ENCODE data around the gene BARHL2.

Gene BARHL2

DNA sequence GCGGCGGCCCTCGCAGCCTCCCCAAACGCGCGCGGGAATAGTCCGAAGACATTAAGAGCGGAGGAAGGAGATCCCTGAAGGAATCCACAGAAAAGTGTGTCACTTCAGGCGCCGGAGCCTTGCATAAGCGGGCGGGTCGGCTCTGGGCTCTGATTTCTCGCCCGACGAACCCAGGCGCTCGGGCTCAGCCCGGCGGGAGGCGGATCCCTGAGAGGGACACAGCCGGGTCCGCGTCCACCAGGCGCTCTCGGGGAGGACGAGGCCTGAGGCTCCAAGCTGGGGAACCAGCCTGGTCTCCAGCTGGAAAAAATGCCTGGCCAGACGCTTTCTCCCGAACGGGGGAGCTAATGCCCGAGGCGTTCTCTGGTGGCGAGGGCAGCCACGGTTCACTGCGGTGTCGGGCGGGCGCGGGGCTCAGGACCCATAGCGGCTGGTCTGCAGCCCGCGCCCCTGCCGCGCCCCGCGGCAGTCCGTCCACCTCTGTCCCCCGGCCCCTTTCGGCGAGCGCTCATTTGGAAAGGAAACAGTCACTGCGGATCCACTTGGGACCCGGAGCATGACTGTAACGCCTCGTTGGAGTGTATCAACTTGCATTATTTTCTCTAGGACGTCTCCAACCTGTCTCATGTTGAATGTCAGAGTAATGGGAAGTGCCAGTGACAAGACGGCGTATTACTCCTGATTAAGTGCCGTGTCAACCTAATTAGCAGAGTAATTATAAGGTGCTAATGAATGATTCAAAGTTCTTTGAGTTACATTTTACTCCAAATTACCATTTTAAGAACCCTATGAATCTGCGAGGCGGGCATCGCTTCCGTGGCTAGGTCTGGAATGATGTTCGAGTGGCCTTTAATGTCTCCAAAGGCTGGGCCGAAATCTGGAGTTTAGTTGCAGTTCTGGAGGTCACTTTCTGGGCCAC, 1.6 kb upstream of the BARHL2 start:
- H3K27ac ChIP-seq, result no peak overlapping the region
- TF ChIP-seq, protein P1, sequence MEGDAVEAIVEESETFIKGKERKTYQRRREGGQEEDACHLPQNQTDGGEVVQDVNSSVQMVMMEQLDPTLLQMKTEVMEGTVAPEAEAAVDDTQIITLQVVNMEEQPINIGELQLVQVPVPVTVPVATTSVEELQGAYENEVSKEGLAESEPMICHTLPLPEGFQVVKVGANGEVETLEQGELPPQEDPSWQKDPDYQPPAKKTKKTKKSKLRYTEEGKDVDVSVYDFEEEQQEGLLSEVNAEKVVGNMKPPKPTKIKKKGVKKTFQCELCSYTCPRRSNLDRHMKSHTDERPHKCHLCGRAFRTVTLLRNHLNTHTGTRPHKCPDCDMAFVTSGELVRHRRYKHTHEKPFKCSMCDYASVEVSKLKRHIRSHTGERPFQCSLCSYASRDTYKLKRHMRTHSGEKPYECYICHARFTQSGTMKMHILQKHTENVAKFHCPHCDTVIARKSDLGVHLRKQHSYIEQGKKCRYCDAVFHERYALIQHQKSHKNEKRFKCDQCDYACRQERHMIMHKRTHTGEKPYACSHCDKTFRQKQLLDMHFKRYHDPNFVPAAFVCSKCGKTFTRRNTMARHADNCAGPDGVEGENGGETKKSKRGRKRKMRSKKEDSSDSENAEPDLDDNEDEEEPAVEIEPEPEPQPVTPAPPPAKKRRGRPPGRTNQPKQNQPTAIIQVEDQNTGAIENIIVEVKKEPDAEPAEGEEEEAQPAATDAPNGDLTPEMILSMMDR (conservative IDR thresholded peaks at IDR 0.05), result no peak

DNA sequence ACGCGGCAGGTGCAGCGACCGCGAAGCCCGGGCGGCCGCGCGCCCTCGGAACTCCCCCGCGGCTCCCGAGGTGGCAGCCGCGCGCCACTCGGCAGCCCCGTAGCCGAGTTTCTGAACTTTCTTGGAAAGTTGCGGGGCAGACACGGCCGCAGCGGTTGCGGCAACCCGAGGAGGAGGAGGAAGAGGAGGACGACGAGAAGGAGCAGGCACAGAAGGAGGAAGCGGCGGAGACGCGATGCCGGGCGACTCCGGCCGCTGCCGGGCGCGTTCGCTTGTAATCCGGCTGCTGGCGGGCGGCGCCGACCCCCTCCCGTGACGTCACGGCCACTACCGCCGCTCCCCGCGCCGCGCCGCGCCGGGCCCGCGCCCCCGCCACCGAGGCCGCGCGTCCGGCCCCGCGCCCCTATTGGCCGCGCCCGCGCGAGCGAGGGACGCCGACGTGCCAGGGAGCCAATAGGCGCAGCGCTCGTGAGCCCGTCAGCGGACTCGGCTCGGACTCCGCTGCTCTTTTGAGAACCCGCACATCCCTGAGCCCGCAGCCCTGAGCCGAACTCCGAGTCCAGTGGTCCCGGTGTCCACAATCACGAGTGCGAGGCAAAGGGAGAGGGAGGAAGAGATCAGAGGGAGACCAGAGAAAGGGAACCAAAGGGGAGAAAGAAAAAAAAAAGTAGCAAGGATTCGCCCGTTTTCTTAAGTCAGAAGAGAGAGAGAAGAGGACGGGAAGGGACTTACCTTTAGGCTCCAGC, 736 bp upstream of the BARHL2 start:
- no peak overlapping the region for H3K27ac ChIP-seq
- TF ChIP-seq, protein P1 (conservative IDR thresholded peaks at IDR 0.05), result no peak

DNA sequence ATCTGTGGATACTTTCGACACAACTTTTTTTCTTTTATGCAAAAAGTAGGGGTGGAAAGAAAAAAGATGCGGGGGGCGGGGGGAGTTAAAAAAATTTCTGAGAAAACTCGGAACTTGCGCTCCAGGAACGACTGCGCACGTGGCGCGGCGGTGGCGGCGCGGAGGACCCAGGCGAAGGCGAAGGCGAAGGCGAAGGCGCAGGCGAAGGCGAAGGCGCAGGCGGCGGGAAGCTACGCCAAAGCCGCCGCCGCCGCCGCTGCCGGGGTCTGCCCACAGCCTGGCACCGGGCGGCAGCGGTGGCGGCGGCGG, 208 bp upstream of the BARHL2 start:
- TF ChIP-seq, protein P1 (conservative IDR thresholded peaks at IDR 0.05), result no peak
- H3K27ac ChIP-seq, result no peak overlapping the region

DNA sequence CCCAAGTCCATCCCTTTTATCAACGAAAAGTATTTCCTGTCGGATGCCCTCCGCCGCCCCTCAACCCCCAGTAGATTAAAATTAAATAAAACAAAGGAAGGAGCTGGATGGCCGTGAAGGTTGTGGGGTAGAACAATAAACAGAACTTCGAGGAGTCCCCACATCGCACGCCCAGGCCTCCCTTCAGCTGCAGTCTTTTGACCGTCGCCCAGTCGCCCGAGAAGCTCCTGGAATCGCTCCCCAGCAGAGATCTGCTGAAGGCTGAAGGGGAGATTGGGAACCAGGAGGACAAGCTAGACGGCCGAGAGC, 905 bp downstream of the BARHL2 start:
- no peak overlapping the region for H3K27ac ChIP-seq
- TF ChIP-seq, protein P1 (conservative IDR thresholded peaks at IDR 0.05), result no peak

DNA sequence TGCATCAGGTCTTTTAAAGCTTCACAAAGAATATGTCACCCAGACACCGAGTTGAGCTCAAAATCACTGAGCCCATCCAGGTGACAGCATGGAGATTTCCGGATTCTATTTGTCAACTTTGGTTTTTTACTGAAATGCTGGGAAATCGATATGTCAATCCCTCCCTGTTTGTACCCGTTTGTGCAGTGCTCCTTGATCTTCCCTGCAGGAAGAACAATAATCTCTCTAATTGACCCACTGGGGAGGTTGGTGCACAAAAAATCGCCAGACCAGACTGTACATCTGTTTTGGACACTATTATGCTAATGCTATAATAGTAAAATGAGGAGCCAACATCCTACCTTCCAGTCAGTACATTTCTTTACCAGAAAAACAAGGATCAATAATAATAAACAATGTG, 1.8 kb downstream of the BARHL2 start:
- TF ChIP-seq, protein P1 (conservative IDR thresholded peaks at IDR 0.05), result no peak
- no peak overlapping the region for H3K27ac ChIP-seq

DNA sequence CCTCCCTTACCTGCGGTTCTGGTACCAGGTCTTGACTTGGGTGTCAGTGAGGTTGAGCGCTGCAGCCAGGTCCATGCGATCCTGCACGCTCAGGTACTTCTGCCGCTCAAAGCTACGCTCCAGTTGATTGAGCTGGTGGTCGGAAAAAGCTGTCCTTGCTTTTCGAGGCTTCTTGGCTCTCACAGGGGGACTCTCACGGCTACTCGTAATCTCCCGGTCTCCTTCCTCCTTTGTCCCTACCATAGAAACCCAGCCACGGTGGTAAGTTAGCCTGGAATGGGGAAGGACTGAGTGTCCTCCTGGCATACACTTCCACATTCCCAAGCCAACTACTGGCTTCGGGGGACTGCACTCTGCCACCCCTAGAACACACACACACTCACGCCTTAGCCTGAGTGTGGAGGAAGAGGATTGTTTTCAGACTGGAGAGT, 2.6 kb downstream of the BARHL2 start:
- TF ChIP-seq, protein P1 (conservative IDR thresholded peaks at IDR 0.05), result no peak
- H3K27ac ChIP-seq, result no peak overlapping the region

DNA sequence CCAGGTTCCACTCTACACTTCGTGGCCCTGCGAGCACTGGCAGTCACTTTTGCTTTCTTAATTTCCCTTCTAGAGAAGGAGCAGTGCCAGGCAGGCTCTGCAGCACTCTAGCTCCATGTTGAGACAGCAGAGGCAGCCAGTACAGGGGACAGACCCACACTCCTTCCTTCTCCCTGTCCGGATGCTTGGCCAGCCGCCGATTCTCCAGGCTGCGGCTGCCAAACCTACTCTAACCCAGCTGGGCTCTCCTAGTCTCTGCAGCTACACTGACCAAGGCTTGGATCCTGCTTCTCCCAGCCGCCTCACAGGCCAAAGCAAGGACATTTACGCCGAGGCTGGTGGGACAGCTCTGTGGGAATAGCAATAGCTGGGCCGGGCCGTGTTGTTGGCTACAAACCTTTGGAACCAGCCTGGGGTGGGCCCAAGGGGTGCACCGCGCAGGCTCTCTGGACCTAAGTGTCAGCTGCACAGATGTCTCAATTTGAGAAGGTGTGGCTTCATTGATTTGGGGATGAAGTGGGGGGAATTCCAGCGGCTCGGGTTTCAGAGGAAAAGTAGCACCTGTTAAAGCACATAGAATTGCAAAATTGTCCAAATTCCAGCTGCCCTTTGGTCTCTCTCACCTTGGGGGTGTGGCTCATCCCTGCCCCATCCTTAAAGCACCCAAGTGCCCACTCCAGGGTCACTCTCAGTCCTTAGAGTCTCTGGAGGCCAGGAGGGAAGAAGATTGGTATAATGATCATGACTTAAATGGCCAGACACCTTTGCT, 3.2 kb downstream of the BARHL2 start:
- H3K27ac ChIP-seq, result no peak overlapping the region
- TF ChIP-seq, protein P1 (conservative IDR thresholded peaks at IDR 0.05), result no peak
